GM12878 (cell line): ENCODE data around the gene AANAT. TPM values are rescaled to one million over a fixed set of nuclear protein-coding genes. Genes with fewer than 3 reads are reported as not detected.

ENCODE experiments used
- ASH2L ChIP-seq: fragments of 300-600, 200-600 bp; sonication (generic); IDR thresholded peaks from 2 replicates; pipeline ENCODE4 v1.6.1; 2017; ENCODE audit warnings: low read depth, mild to moderate bottlenecking, borderline replicate concordance
- CBFB ChIP-seq: IDR thresholded peaks from 2 replicates; pipeline ENCODE4 v1.6.1; 2016; ENCODE audit warnings: antibody characterized with exemption, low read depth
- CBX3 ChIP-seq: fragments of 200-600 bp; sonication (generic); IDR thresholded peaks from 2 replicates; pipeline ENCODE4 v1.6.1; 2016; ENCODE audit warnings: low read depth, borderline replicate concordance
- CHD4 ChIP-seq: fragments of 200-600 bp; sonication (generic); IDR thresholded peaks from 2 replicates; pipeline ENCODE4 v1.6.1; 2016; ENCODE audit warnings: mild to moderate bottlenecking
- HDAC6 ChIP-seq: fragments of 200-600 bp; sonication (generic); IDR thresholded peaks from one replicate; pipeline ENCODE4 v1.8.0; 2017; ENCODE audit warnings: antibody characterized with exemption; ENCODE audit not compliant: unreplicated experiment
- KLF5 ChIP-seq: fragments of 450-650 bp; IDR thresholded peaks from 2 replicates; pipeline ENCODE4 v1.6.1; 2014; ENCODE audit warnings: mild to moderate bottlenecking; ENCODE audit not compliant: partially characterized antibody
- MYB ChIP-seq: fragments of 150-350 bp; IDR thresholded peaks from 2 replicates; pipeline ENCODE4 v1.6.1; 2014; ENCODE audit warnings: mild to moderate bottlenecking, low read depth, low read length, borderline replicate concordance
- NBN ChIP-seq: fragments of 450-650 bp; IDR thresholded peaks from 2 replicates; pipeline ENCODE4 v1.6.1; 2016
- NR2F1 ChIP-seq: fragments of 450-650 bp; conservative IDR thresholded peaks from 2 replicates; pipeline ENCODE4 v1.6.1; 2017; ENCODE audit warnings: mild to moderate bottlenecking
- POLR2AphosphoS2 ChIP-seq: IDR thresholded peaks from 2 replicates; pipeline ENCODE4 v1.6.1; 2011; ENCODE audit warnings: low read depth, mild to moderate bottlenecking, low read length, improper control_type of control experiment, moderate library complexity
- SMAD1 ChIP-seq: fragments of 450-650 bp; IDR thresholded peaks from 2 replicates; pipeline ENCODE4 v1.6.1; 2018; ENCODE audit warnings: mild to moderate bottlenecking, low read depth; ENCODE audit not compliant: partially characterized antibody
- SP1 ChIP-seq: IDR thresholded peaks from one replicate; pipeline ENCODE4 v1.6.1; 2011; ENCODE audit warnings: low read depth, low read length
- TARDBP ChIP-seq: IDR thresholded peaks from 2 replicates; pipeline ENCODE4 v1.6.1; 2016; ENCODE audit warnings: borderline replicate concordance
- polyA plus RNA-seq, 11 experiments: library from polyadenylated mRNA; depleted of rRNA in 4 of 11; unstranded in 6 of 11; stranded (reverse) in 5 of 11; fragments of >200 nt; fragmentation: Nextera tagmentation in 4 of 11; fragmentation: Illumina TruSeq in 1 of 11; extraction: Ambion mirVana in 4 of 11; extraction: Trizol in 1 of 11; gene quantifications; 1 replicate in 1 of 11; 2 replicates in 10 of 11; pipeline versions ENCODE4 v1.2.1 to v1.2.3, GENCODE V29; 2011 to 2016; ENCODE audit warnings: inconsistent platforms in 2 of 11, missing spikeins in 2 of 11, low read depth in 1 of 11
- total RNA-seq, 4 experiments: library from RNA; depleted of rRNA in 3 of 4; stranded (reverse); fragments of >200 nt in 3 of 4; fragmentation: Illumina TruSeq in 1 of 4; extraction: Trizol in 1 of 4; gene quantifications; 2 replicates each; pipeline versions ENCODE4 v1.2.1 to v1.2.3, GENCODE V29; 2013 to 2021
- TF ChIP-seq, protein P1 (sequence below): fragments of 450-650 bp; IDR thresholded peaks from 2 replicates; pipeline ENCODE4 v1.6.1; 2017; ENCODE audit warnings: mild to moderate bottlenecking, moderate library complexity
- TF ChIP-seq, protein P2 (sequence below): IDR thresholded peaks from 2 replicates; pipeline ENCODE4 v1.6.1; 2012; ENCODE audit warnings: improper control_type of control experiment, low read depth, low read length; ENCODE audit not compliant: insufficient replicate concordance
- TF ChIP-seq, protein P3 (sequence below): IDR thresholded peaks from 2 replicates; pipeline ENCODE4 v1.6.1; 2011; ENCODE audit warnings: borderline replicate concordance, low read depth, mild to moderate bottlenecking, moderate library complexity, mixed read lengths, low read length; ENCODE audit not compliant: insufficient read depth; ENCODE audit errors: extremely low read length
- TF ChIP-seq, protein P4 (sequence below): fragments of 150-350 bp; IDR thresholded peaks from 2 replicates; pipeline ENCODE4 v1.6.1; 2016; ENCODE audit warnings: low read depth, low read length

The AANAT gene
- total and polyA plus RNA-seq, 10 of the 15 experiments (the other 5 are each of a cell fraction or from before 2014, with no cell fraction given) = 0.23 TPM; not detected in 9

DNA sequence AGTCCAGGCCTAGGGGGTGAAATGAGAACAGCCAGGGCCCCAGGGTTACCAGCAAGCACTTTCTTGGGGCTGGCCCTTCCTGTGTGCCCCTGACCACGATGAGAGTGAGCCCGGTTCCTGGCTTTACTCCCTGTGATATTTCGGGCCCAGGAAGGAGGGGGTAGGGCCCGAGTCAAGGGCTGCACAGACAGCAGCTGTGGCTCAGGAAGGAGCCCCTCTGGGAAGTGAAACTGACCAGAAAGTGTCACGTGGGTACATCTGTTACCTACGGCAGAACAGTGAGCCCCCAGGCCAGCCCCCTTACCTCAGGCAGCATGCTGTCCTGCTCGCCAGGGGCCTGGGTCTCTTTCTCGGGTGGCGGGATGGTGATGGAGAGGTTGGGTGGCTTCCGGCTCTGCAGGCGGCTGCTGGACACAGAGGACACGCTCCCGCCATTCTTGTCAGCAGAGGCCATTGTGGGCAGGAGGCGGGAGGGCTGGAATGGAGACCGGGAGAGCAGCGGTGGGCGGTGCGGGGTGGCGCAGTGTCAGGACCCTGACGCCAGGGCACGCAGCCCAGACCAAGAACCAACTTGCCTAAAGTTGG, 13.8 kb downstream of the AANAT start (continued):
- TF ChIP-seq, protein P1, sequence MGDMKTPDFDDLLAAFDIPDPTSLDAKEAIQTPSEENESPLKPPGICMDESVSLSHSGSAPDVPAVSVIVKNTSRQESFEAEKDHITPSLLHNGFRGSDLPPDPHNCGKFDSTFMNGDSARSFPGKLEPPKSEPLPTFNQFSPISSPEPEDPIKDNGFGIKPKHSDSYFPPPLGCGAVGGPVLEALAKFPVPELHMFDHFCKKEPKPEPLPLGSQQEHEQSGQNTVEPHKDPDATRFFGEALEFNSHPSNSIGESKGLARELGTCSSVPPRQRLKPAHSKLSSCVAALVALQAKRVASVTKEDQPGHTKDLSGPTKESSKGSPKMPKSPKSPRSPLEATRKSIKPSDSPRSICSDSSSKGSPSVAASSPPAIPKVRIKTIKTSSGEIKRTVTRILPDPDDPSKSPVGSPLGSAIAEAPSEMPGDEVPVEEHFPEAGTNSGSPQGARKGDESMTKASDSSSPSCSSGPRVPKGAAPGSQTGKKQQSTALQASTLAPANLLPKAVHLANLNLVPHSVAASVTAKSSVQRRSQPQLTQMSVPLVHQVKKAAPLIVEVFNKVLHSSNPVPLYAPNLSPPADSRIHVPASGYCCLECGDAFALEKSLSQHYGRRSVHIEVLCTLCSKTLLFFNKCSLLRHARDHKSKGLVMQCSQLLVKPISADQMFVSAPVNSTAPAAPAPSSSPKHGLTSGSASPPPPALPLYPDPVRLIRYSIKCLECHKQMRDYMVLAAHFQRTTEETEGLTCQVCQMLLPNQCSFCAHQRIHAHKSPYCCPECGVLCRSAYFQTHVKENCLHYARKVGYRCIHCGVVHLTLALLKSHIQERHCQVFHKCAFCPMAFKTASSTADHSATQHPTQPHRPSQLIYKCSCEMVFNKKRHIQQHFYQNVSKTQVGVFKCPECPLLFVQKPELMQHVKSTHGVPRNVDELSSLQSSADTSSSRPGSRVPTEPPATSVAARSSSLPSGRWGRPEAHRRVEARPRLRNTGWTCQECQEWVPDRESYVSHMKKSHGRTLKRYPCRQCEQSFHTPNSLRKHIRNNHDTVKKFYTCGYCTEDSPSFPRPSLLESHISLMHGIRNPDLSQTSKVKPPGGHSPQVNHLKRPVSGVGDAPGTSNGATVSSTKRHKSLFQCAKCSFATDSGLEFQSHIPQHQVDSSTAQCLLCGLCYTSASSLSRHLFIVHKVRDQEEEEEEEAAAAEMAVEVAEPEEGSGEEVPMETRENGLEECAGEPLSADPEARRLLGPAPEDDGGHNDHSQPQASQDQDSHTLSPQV = no peak
- no peak for TF ChIP-seq NBN
- TF ChIP-seq, protein P2, sequence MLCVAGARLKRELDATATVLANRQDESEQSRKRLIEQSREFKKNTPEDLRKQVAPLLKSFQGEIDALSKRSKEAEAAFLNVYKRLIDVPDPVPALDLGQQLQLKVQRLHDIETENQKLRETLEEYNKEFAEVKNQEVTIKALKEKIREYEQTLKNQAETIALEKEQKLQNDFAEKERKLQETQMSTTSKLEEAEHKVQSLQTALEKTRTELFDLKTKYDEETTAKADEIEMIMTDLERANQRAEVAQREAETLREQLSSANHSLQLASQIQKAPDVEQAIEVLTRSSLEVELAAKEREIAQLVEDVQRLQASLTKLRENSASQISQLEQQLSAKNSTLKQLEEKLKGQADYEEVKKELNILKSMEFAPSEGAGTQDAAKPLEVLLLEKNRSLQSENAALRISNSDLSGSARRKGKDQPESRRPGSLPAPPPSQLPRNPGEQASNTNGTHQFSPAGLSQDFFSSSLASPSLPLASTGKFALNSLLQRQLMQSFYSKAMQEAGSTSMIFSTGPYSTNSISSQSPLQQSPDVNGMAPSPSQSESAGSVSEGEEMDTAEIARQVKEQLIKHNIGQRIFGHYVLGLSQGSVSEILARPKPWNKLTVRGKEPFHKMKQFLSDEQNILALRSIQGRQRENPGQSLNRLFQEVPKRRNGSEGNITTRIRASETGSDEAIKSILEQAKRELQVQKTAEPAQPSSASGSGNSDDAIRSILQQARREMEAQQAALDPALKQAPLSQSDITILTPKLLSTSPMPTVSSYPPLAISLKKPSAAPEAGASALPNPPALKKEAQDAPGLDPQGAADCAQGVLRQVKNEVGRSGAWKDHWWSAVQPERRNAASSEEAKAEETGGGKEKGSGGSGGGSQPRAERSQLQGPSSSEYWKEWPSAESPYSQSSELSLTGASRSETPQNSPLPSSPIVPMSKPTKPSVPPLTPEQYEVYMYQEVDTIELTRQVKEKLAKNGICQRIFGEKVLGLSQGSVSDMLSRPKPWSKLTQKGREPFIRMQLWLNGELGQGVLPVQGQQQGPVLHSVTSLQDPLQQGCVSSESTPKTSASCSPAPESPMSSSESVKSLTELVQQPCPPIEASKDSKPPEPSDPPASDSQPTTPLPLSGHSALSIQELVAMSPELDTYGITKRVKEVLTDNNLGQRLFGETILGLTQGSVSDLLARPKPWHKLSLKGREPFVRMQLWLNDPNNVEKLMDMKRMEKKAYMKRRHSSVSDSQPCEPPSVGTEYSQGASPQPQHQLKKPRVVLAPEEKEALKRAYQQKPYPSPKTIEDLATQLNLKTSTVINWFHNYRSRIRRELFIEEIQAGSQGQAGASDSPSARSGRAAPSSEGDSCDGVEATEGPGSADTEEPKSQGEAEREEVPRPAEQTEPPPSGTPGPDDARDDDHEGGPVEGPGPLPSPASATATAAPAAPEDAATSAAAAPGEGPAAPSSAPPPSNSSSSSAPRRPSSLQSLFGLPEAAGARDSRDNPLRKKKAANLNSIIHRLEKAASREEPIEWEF = no peak
- TF ChIP-seq, protein P3, sequence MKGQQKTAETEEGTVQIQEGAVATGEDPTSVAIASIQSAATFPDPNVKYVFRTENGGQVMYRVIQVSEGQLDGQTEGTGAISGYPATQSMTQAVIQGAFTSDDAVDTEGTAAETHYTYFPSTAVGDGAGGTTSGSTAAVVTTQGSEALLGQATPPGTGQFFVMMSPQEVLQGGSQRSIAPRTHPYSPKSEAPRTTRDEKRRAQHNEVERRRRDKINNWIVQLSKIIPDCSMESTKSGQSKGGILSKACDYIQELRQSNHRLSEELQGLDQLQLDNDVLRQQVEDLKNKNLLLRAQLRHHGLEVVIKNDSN = peak; percentile 85
- TF ChIP-seq CBFB = peak; percentile 67
- TF ChIP-seq CHD4 = 0 out of 2 replicates have a peak, but pooled peaks have one; percentile 3
- TF ChIP-seq SMAD1 = no peak
- TF ChIP-seq POLR2AphosphoS2 = no peak
- peak; percentile 48 for TF ChIP-seq SP1
- TF ChIP-seq, protein P4, sequence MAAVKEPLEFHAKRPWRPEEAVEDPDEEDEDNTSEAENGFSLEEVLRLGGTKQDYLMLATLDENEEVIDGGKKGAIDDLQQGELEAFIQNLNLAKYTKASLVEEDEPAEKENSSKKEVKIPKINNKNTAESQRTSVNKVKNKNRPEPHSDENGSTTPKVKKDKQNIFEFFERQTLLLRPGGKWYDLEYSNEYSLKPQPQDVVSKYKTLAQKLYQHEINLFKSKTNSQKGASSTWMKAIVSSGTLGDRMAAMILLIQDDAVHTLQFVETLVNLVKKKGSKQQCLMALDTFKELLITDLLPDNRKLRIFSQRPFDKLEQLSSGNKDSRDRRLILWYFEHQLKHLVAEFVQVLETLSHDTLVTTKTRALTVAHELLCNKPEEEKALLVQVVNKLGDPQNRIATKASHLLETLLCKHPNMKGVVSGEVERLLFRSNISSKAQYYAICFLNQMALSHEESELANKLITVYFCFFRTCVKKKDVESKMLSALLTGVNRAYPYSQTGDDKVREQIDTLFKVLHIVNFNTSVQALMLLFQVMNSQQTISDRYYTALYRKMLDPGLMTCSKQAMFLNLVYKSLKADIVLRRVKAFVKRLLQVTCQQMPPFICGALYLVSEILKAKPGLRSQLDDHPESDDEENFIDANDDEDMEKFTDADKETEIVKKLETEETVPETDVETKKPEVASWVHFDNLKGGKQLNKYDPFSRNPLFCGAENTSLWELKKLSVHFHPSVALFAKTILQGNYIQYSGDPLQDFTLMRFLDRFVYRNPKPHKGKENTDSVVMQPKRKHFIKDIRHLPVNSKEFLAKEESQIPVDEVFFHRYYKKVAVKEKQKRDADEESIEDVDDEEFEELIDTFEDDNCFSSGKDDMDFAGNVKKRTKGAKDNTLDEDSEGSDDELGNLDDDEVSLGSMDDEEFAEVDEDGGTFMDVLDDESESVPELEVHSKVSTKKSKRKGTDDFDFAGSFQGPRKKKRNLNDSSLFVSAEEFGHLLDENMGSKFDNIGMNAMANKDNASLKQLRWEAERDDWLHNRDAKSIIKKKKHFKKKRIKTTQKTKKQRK = no peak
- no peak for TF ChIP-seq KLF5
- TF ChIP-seq TARDBP = no peak
- no peak for TF ChIP-seq ASH2L
- TF ChIP-seq NR2F1 = no peak
- TF ChIP-seq CBX3 = no peak
- no peak for TF ChIP-seq MYB
- TF ChIP-seq HDAC6 = no peak
